Measurements from ENCODE around the gene NTF4.

NTF4 gene, protein sequence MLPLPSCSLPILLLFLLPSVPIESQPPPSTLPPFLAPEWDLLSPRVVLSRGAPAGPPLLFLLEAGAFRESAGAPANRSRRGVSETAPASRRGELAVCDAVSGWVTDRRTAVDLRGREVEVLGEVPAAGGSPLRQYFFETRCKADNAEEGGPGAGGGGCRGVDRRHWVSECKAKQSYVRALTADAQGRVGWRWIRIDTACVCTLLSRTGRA

DNA sequence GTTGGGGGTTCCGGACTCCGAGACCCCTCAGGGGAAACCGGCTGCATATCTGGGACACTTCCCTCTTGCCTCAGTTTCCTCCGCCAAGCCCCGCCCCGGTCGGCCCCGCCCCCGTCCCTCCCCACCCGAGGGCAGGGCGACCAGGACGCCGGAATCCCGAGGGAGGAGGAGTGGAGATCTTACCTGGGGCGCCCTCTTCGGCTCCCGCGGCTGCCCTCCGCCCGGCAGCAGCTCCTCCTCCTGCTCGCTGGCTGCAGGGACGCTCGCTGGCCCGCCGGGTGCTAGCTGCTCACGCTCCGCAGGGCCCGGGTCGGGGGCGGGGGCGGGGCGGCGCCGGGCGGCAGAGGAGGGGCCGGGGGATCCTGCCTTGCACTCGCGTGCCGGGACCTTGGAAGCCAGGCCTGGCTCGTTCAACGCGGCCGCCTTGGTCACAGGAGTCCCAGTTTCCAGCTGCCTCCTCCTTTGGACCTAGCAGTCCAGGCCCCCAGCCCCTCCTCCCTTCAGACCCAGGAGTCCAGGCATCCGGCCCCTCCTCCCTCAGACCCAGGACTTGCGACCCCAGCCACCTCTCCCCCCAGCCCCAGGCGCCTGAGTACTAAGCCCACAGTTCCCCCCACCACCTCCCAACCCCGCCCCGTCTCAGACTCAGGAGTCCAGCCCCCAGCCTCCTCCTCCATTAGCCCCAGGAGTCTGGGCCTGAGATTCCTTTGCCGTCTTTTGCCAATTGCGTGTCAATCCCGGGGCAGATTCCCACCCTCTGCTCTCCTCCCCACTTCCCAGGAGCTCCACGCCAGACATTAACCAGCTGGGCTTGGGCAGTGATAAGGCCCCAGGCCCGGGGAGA lies at the start of gene NTF4:
Gene NTF4 (minus strand): TSS at position 51 of the 844 bp plus-strand sequence. CDS start 2,821 bp downstream, outside the sequence.
- DNase-seq: no peak

GRCh38 chr19:49113762-49114629 lies 49.4 kb upstream of the NTF4 start, which contains the start of gene LIN7B:
LIN7B (plus strand) TSS chr19:49114370; CDS start chr19:49114405, 35 bp downstream.
- DNase-seq: peak; percentile 63

GRCh38 chr19:49111218-49111998 lies 46.8 kb upstream of the NTF4 start:
- no peak for DNase-seq

- DNase-seq: no peak
Measured at GRCh38 chr19:49110567-49110966, 45.9 kb upstream of the NTF4 start.

DNA sequence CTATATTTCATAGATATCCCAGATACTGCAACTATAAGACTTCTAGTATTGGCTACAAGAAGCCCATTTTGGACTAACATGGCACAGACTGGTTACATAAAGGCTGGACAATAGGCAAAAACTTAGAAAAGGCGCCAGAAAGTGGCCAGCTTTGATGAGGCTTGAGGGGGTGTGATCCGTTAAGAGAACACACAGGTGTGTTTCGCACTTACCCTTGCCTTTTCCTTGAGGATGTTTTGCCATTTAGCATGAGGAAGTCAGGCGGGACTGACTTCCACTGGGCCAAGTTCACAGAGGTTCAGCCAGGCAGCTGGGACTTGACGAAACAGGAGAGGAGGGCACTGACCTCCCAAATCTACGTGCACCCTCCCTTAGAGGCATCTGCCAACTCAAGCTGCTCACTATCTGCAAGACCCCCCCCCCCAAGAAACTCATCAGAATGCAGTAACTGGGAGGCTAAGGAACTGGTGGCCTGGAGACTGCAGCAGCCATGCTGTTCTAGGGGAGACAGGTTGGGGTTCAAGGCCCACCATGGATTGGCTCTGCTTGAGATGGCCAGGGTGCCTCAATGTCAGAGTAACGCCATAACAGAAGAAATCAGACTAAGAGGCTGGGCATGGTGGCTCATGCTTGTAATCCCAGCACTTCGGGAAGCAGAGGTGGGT lies 45.1 kb upstream of the NTF4 start:
- no peak for DNase-seq

- DNase-seq: no peak
Measured at GRCh38 chr19:49109051-49109450, 44.4 kb upstream of the NTF4 start.

- DNase-seq: no peak
Measured at GRCh38 chr19:49107625-49108459, 43.2 kb upstream of the NTF4 start.

DNA sequence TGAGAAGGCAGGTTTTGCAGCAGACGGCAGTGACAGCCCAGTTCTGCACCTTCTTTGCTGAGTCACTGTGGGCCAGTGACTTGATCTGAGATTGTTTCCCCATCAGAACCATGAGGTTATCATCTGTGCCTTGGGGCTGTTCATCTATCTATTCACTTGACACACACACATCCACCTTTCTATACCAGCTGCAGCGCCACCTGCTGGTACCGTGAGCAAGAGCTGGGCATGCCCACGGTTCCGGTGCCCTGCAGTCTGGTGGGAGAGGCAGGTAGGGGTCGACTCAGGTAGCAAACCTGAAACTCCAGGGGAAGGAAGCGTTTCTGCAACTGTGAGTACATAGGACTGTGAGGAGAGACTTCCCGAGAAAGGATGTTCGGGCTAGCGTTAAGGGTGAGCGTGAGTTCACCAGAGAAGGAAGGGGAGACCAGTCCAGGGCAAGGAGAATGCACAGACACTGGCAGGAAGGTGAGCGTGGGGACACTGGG lies 42.1 kb upstream of the NTF4 start:
- peak; percentile 61 for DNase-seq

GRCh38 chr19:49104229-49104864 lies 39.7 kb upstream of the NTF4 start:
- DNase-seq: no peak

- no peak for DNase-seq
Measured at GRCh38 chr19:49103331-49104085, 38.9 kb upstream of the NTF4 start.

- DNase-seq: no peak
Measured at GRCh38 chr19:49102303-49102702, 37.7 kb upstream of the NTF4 start.

DNA sequence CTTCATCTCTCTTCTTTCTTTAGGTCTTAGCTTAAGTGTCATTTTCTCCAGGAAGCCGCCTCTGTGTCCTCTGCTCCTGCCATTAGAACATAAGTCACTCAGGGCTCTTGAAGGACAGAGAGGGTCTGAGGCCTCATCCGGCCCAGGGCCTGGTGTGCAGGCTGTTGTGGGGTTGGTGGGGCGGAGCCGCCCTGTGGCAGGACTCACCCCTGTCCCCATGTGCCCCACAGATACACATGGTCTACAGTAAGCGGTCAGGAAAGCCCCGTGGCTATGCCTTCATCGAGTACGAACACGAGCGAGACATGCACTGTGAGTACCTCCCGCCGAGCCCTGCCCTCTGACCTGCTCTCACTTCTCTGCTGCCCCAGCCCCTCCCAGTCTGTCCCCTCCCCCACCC lies 36.5 kb upstream of the NTF4 start:
- DNase-seq: no peak

- no peak for DNase-seq
Measured at GRCh38 chr19:49098795-49099194, 34.2 kb upstream of the NTF4 start.

GRCh38 chr19:49097453-49098288 lies 33.1 kb upstream of the NTF4 start:
- DNase-seq: peak; percentile 75

GRCh38 chr19:49094505-49095482 lies 30.2 kb upstream of the NTF4 start:
- DNase-seq: no peak

DNA sequence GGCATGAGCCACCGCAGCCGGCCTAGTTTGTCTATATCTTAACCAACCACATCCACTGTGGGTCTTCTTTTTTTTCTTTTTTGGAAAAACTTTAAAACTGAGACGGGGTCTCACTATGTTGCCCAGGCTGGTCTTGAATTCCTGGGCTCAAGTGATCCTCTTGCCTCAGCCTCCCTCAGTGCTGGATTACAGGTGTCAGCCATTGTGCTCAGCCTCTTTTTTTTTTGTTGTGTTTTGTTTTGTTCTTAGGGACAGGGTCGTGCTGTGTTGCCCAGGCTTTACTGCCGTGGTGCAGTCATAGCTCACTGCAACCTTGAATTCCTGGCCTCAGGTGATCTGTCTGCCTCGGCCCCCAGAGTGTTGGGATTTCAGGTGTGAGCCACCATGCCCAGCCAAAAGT lies 28.1 kb upstream of the NTF4 start:
- DNase-seq: no peak

- no peak for DNase-seq
Measured at GRCh38 chr19:49091391-49092038, 26.9 kb upstream of the NTF4 start.
